HEK293 (cell line): ENCODE data around the gene SLBP.

ENCODE experiments used
- CTCF ChIA-PET: fragments of 350-600 bp; formaldehyde crosslinking; extraction: SDS; loops from one replicate; lab custom pipeline; 2021; ENCODE audit warnings: antibody characterized with exemption; lab: Yijun Ruan, JAX
- POLR2A ChIA-PET: fragments of 300-600 bp; formaldehyde crosslinking; extraction: SDS; loops from one replicate; lab custom pipeline; 2020; ENCODE audit warnings: antibody characterized with exemption, inconsistent platforms; lab: Yijun Ruan, JAX
- H3K27ac ChIP-seq: fragments of 200-500 bp; sonication (Bioruptor generic); 2 replicates; pipeline ENCODE4 v1.5.1; 2014; ENCODE audit warnings: low read depth, low read length, control low read depth, inconsistent platforms; ENCODE audit errors: extremely low read depth
- H3K36me3 ChIP-seq, 2 experiments: fragments of 200-500 bp in 1 of 2; sonication (Bioruptor generic) in 1 of 2; 1 replicate in 1 of 2; 2 replicates in 1 of 2; pipeline ENCODE4 v1.5.1; 2014 to 2017; ENCODE audit warnings: inconsistent platforms in 2 of 2, low read length in 2 of 2; ENCODE audit not compliant: control insufficient read depth in 2 of 2, insufficient read depth in 1 of 2
- H3K4me1 ChIP-seq: fragments of 200-500 bp; sonication (Bioruptor generic); 2 replicates; pipeline ENCODE4 v1.5.1; 2014; ENCODE audit warnings: mild to moderate bottlenecking, low read length, inconsistent platforms; ENCODE audit not compliant: control insufficient read depth, insufficient read depth
- H3K4me3 ChIP-seq: 2 replicates; pipeline ENCODE4 v1.5.1; 2011; ENCODE audit warnings: low read depth, mild to moderate bottlenecking, control low read depth, low read length, moderate library complexity
- H3K9me3 ChIP-seq: fragments of 200-500 bp; sonication (Bioruptor generic); 2 replicates; pipeline ENCODE4 v1.5.1; 2014; ENCODE audit warnings: low read depth, low read length, inconsistent platforms; ENCODE audit not compliant: control insufficient read depth, insufficient read depth
- GLIS1 ChIP-seq: fragments of 450-650 bp; formaldehyde crosslinking; IDR thresholded peaks from 2 replicates; pipeline ENCODE4 v1.5.1; 2016; ENCODE audit warnings: missing biosample characterization, missing genetic modification characterization
- SP2 ChIP-seq: fragments of 450-650 bp; formaldehyde crosslinking; IDR thresholded peaks from 2 replicates; pipeline ENCODE4 v1.5.1; 2016; ENCODE audit warnings: missing biosample characterization, missing genetic modification characterization
- SP7 ChIP-seq: fragments of 450-650 bp; formaldehyde crosslinking; IDR thresholded peaks from 2 replicates; pipeline ENCODE4 v1.5.1; 2016; ENCODE audit warnings: missing biosample characterization, missing genetic modification characterization
- ZBTB17 ChIP-seq: fragments of 450-650 bp; formaldehyde crosslinking; IDR thresholded peaks from 2 replicates; pipeline ENCODE4 v1.5.1; 2016; ENCODE audit warnings: missing biosample characterization, missing genetic modification characterization
- ZEB2 ChIP-seq: fragments of 450-650 bp; formaldehyde crosslinking; IDR thresholded peaks from 2 replicates; pipeline ENCODE4 v1.5.1; 2016; ENCODE audit warnings: missing biosample characterization, missing genetic modification characterization
- ZNF133 ChIP-seq: fragments of 450-650 bp; formaldehyde crosslinking; IDR thresholded peaks from 2 replicates; pipeline ENCODE4 v1.5.1; 2016; ENCODE audit warnings: missing biosample characterization, missing genetic modification characterization
- ZNF221 ChIP-seq: fragments of 450-650 bp; formaldehyde crosslinking; IDR thresholded peaks from 2 replicates; pipeline ENCODE4 v1.5.1; 2017; ENCODE audit warnings: missing biosample characterization, missing genetic modification characterization, borderline replicate concordance
- ZNF266 ChIP-seq: fragments of 450-650 bp; formaldehyde crosslinking; IDR thresholded peaks from 2 replicates; pipeline ENCODE4 v1.5.1; 2016; ENCODE audit warnings: missing biosample characterization, missing genetic modification characterization, low read depth
- ZNF335 ChIP-seq: fragments of 450-650 bp; formaldehyde crosslinking; conservative IDR thresholded peaks from 2 replicates; pipeline ENCODE4 v1.5.1; 2016; ENCODE audit warnings: missing biosample characterization, missing genetic modification characterization
- ZNF362 ChIP-seq: fragments of 450-650 bp; formaldehyde crosslinking; IDR thresholded peaks from 2 replicates; pipeline ENCODE4 v1.5.1; 2016; ENCODE audit warnings: missing biosample characterization, missing genetic modification characterization
- ZNF449 ChIP-seq: fragments of 450-650 bp; formaldehyde crosslinking; IDR thresholded peaks from 2 replicates; pipeline ENCODE4 v1.5.1; 2017; ENCODE audit warnings: missing biosample characterization, mild to moderate bottlenecking, missing genetic modification characterization, moderate library complexity
- ZNF623 ChIP-seq: fragments of 450-650 bp; formaldehyde crosslinking; IDR thresholded peaks from 2 replicates; pipeline ENCODE4 v1.5.1; 2016; ENCODE audit warnings: missing biosample characterization, missing genetic modification characterization
- ZNF830 ChIP-seq: fragments of 450-650 bp; IDR thresholded peaks from 2 replicates; pipeline ENCODE4 v1.5.0; 2018; ENCODE audit warnings: missing biosample characterization, missing genetic modification characterization, low read depth, mild to moderate bottlenecking, moderate library complexity
- ZSCAN18 ChIP-seq: fragments of 450-650 bp; formaldehyde crosslinking; IDR thresholded peaks from 2 replicates; pipeline ENCODE4 v1.5.1; 2016; ENCODE audit warnings: missing biosample characterization, missing genetic modification characterization
- ZXDB ChIP-seq: fragments of 450-650 bp; formaldehyde crosslinking; IDR thresholded peaks from 2 replicates; pipeline ENCODE4 v1.5.1; 2016; ENCODE audit warnings: missing biosample characterization, missing genetic modification characterization
- TF ChIP-seq, protein P1 (sequence below): fragments of 450-650 bp; formaldehyde crosslinking; IDR thresholded peaks from 2 replicates; pipeline ENCODE4; 2016; ENCODE audit warnings: missing biosample characterization, missing genetic modification characterization
- TF ChIP-seq, protein P2 (sequence below): fragments of 450-650 bp; formaldehyde crosslinking; IDR thresholded peaks from 2 replicates; pipeline ENCODE4 v1.5.1; 2016; ENCODE audit warnings: missing biosample characterization, missing genetic modification characterization
- TF ChIP-seq, protein P3 (sequence below): fragments of 450-650 bp; formaldehyde crosslinking; IDR thresholded peaks from 2 replicates; pipeline ENCODE4 v1.5.1; 2017; ENCODE audit warnings: missing biosample characterization, missing genetic modification characterization

The SLBP gene

DNA sequence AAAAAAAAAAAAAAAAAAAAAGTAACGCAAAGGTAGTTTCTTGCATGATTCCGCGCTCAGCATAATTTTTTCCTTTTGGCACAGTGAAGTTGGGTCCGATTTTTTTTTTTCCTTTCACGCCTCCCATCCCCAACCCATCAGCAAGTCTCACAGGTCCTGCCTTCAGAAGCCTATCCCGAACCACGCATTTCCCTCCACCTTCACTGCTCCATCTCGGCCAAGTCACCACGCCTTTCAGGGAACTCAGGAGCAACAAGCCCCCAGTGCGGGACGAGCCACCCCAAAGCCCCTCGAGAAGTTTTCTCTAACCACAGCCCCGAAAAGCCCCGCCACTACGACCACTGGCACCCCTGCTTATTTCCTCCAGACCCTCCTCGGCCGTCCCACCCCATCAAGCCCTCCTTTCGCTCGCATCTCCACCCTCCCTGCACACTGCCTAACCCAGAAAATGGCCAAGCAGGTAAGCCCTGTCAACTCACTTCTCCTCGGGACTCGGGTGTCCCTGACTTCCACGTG, 1.0 kb downstream of the SLBP start (continued):
- TF ChIP-seq ZNF449 (tag by site-specific recombination) (no peak), SP7 (tag by site-specific recombination) (no peak), ZBTB17 (tag by site-specific recombination) (peak; percentile 27; the same call in 1 of the 2 replicates), ZNF362 (tag by site-specific recombination) (0 out of 2 replicates have a peak, but pooled peaks have one; percentile 42), ZNF221 (no peak), SP2 (tag by site-specific recombination) (0 out of 2 replicates have a peak, but pooled peaks have one; percentile 13), ZNF266 (tag by site-specific recombination) (peak; percentile 56; the same call in 1 of the 2 replicates), GLIS1 (no peak), ZEB2 (tag by site-specific recombination) (0 out of 2 replicates have a peak, but pooled peaks have one; percentile 9), ZNF133 (tag by site-specific recombination) (no peak), ZNF335 (peak; percentile 42; the same call in 1 of the 2 replicates), ZNF623 (no peak), ZNF830 (tag by site-specific recombination) (no peak), ZXDB (no peak)
- TF ChIP-seq, protein P1, sequence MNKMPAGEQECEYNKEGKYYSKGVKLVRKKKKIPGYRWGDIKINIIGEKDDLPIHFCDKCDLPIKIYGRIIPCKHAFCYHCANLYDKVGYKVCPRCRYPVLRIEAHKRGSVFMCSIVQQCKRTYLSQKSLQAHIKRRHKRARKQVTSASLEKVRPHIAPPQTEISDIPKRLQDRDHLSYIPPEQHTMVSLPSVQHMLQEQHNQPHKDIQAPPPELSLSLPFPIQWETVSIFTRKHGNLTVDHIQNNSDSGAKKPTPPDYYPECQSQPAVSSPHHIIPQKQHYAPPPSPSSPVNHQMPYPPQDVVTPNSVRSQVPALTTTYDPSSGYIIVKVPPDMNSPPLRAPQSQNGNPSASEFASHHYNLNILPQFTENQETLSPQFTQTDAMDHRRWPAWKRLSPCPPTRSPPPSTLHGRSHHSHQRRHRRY (tag by site-specific recombination): no peak
- TF ChIP-seq, protein P2, sequence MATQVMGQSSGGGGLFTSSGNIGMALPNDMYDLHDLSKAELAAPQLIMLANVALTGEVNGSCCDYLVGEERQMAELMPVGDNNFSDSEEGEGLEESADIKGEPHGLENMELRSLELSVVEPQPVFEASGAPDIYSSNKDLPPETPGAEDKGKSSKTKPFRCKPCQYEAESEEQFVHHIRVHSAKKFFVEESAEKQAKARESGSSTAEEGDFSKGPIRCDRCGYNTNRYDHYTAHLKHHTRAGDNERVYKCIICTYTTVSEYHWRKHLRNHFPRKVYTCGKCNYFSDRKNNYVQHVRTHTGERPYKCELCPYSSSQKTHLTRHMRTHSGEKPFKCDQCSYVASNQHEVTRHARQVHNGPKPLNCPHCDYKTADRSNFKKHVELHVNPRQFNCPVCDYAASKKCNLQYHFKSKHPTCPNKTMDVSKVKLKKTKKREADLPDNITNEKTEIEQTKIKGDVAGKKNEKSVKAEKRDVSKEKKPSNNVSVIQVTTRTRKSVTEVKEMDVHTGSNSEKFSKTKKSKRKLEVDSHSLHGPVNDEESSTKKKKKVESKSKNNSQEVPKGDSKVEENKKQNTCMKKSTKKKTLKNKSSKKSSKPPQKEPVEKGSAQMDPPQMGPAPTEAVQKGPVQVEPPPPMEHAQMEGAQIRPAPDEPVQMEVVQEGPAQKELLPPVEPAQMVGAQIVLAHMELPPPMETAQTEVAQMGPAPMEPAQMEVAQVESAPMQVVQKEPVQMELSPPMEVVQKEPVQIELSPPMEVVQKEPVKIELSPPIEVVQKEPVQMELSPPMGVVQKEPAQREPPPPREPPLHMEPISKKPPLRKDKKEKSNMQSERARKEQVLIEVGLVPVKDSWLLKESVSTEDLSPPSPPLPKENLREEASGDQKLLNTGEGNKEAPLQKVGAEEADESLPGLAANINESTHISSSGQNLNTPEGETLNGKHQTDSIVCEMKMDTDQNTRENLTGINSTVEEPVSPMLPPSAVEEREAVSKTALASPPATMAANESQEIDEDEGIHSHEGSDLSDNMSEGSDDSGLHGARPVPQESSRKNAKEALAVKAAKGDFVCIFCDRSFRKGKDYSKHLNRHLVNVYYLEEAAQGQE (tag by site-specific recombination): no peak

GRCh38 chr4:1708581-1708980, 3.5 kb downstream of the SLBP start:
- H3K9me3 ChIP-seq: no peaks in the 10 kb centered on the region
- ChIA-PET POLR2A (interaction anchor here (0.6 to 2.1 kb wide), 4 partner anchors 12 to 18 kb away, joined by 3 to 8 read pairs (median 6); partner anchors contain the start of genes TACC3 and TMEM129), CTCF (interaction anchor here (1.6 to 3.9 kb wide), 2 partner anchors 10 to 15 kb away, joined by 5 to 38 read pairs; no protein-coding TSS in a partner anchor)
- no peaks in the 10 kb centered on the region for H3K4me1 ChIP-seq
- H3K27ac ChIP-seq: no peak overlapping the region
- peaks cover 13 to 63% of the 10 kb centered on the region in 2 experiments; a peak in 2 of 3 replicates for H3K36me3 ChIP-seq
- TF ChIP-seq ZSCAN18: no peak
- TF ChIP-seq, protein P3, sequence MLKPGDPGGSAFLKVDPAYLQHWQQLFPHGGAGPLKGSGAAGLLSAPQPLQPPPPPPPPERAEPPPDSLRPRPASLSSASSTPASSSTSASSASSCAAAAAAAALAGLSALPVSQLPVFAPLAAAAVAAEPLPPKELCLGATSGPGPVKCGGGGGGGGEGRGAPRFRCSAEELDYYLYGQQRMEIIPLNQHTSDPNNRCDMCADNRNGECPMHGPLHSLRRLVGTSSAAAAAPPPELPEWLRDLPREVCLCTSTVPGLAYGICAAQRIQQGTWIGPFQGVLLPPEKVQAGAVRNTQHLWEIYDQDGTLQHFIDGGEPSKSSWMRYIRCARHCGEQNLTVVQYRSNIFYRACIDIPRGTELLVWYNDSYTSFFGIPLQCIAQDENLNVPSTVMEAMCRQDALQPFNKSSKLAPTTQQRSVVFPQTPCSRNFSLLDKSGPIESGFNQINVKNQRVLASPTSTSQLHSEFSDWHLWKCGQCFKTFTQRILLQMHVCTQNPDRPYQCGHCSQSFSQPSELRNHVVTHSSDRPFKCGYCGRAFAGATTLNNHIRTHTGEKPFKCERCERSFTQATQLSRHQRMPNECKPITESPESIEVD: peak; percentile 34; the same call in 1 of the 2 replicates
- H3K4me3 ChIP-seq: no peak overlapping the region
